CD14-positive monocyte (primary cell): Measurements from ENCODE around the gene GPRC5C. TPM values are rescaled to one million over a fixed set of nuclear protein-coding genes. Genes with fewer than 3 reads are reported as not detected.
"Not testable (repeated sequence)": the region's sequence is repeated elsewhere in the genome, so short reads cannot be mapped to it uniquely, and the experiment has no call there.

Experiments
- DNase-seq, 3 donors: peaks; one replicate each; pipeline ENCODE4 v3.0.0-alpha.2; 2011 to 2022
- H2AFZ ChIP-seq: 2 replicates; pipeline ENCODE4 v1.6.0; 2012; ENCODE audit warnings: mild to moderate bottlenecking, low read depth, low read length, inconsistent platforms; ENCODE audit not compliant: insufficient read depth, poor library complexity, severe bottlenecking
- H3K27ac ChIP-seq, 2 donors: 1 replicate in 1 of 2; 2 replicates in 1 of 2; pipeline ENCODE4 v1.5.1; 2012 to 2013; ENCODE audit warnings: low read length in 2 of 2, control low read depth in 1 of 2, inconsistent platforms in 1 of 2, low read depth in 1 of 2, mild to moderate bottlenecking in 1 of 2
- H3K27me3 ChIP-seq, 2 donors: one replicate each; pipeline versions ENCODE4 v1.6.0 to v1.6.1; 2011 to 2013; ENCODE audit warnings: low read length in 2 of 2; ENCODE audit not compliant: control insufficient read depth in 2 of 2, insufficient read depth in 2 of 2
- H3K36me3 ChIP-seq, 2 donors: replicated peaks in 1 of 2; 1 replicate in 1 of 2; 2 replicates in 1 of 2; pipeline versions ENCODE4 v1.5.1 to v1.6.1; 2012 to 2013; ENCODE audit warnings: low read length in 2 of 2, control low read depth in 1 of 2, inconsistent platforms in 1 of 2, mild to moderate bottlenecking in 1 of 2; ENCODE audit not compliant: insufficient read depth in 2 of 2, control insufficient read depth in 1 of 2
- H3K4me1 ChIP-seq, 2 donors: 1 replicate in 1 of 2; 2 replicates in 1 of 2; pipeline versions ENCODE4 v1.5.1 to v1.6.1; 2012 to 2013; ENCODE audit warnings: low read length in 2 of 2, control low read depth in 1 of 2, inconsistent platforms in 1 of 2, mild to moderate bottlenecking in 1 of 2, moderate library complexity in 1 of 2; ENCODE audit not compliant: insufficient read depth in 2 of 2, control insufficient read depth in 1 of 2
- H3K4me2 ChIP-seq: replicated peaks from 2 replicates; pipeline ENCODE3; 2012; ENCODE audit warnings: low read length, moderate library complexity, mild to moderate bottlenecking; ENCODE audit not compliant: poor library complexity, severe bottlenecking; ENCODE audit errors: extremely low read depth
- H3K4me3 ChIP-seq, 3 experiments: fragments of 200-600 bp in 1 of 3; sonication (generic) in 1 of 3; replicated peaks in 1 of 3; 1 replicate in 2 of 3; 2 replicates in 1 of 3; pipeline ENCODE4 v1.5.1; 2011 to 2013; ENCODE audit warnings: low read length in 3 of 3, mild to moderate bottlenecking in 3 of 3, control low read depth in 2 of 3, low read depth in 2 of 3, inconsistent platforms in 1 of 3, moderate library complexity in 1 of 3
- H3K79me2 ChIP-seq: 2 replicates; pipeline ENCODE4 v1.6.0; 2012; ENCODE audit warnings: mild to moderate bottlenecking, control low read depth, inconsistent platforms, low read length, moderate library complexity; ENCODE audit not compliant: insufficient read depth
- H3K9ac ChIP-seq: 2 replicates; pipeline ENCODE4 v1.6.0; 2017; ENCODE audit warnings: low read length, mild to moderate bottlenecking; ENCODE audit not compliant: insufficient read depth, poor library complexity, severe bottlenecking
- H3K9me3 ChIP-seq, 2 donors: replicated peaks in 1 of 2; 1 replicate in 1 of 2; 2 replicates in 1 of 2; pipeline versions ENCODE4 v1.5.1 to v1.6.1; 2012 to 2013; ENCODE audit warnings: low read length in 2 of 2, control low read depth in 1 of 2; ENCODE audit not compliant: control insufficient read depth in 1 of 2, insufficient read depth in 1 of 2
- H4K20me1 ChIP-seq: 2 replicates; pipeline ENCODE4 v1.6.0; 2012; ENCODE audit warnings: mild to moderate bottlenecking, low read length, control low read depth, moderate library complexity; ENCODE audit not compliant: insufficient read depth
- H3K27ac Mint-ChIP-seq, 7 donors: one replicate each; pipeline ENCODE4 v1.8.0; 2020; ENCODE audit warnings: mild to moderate bottlenecking in 7 of 7, mixed read lengths in 7 of 7, moderate library complexity in 6 of 7, inconsistent platforms in 2 of 7
- H3K27me3 Mint-ChIP-seq, 3 donors: one replicate each; pipeline ENCODE4 v1.8.0; 2021 to 2022; ENCODE audit warnings: low read depth in 3 of 3, mild to moderate bottlenecking in 3 of 3, mixed read lengths in 3 of 3, moderate library complexity in 3 of 3, inconsistent platforms in 1 of 3
- H3K36me3 Mint-ChIP-seq, 2 donors: one replicate each; pipeline ENCODE4 v1.8.0; 2020; ENCODE audit warnings: mixed read lengths in 2 of 2, inconsistent platforms in 1 of 2, mild to moderate bottlenecking in 1 of 2
- H3K4me1 Mint-ChIP-seq: one replicate; pipeline ENCODE4 v1.8.0; 2020; ENCODE audit warnings: mild to moderate bottlenecking, mixed read lengths
- H3K4me3 Mint-ChIP-seq, 2 donors: one replicate each; pipeline ENCODE4 v1.8.0; 2020; ENCODE audit warnings: mild to moderate bottlenecking in 2 of 2, mixed read lengths in 2 of 2, moderate library complexity in 1 of 2
- H3K9me3 Mint-ChIP-seq, 7 donors: one replicate each; pipeline ENCODE4 v1.8.0; 2020 to 2022; ENCODE audit warnings: mixed read lengths in 7 of 7, mild to moderate bottlenecking in 6 of 7, moderate library complexity in 6 of 7, inconsistent platforms in 2 of 7
- WGBS: methylation state at CpG from one replicate; pipeline ENCODE4 v1.1.5; 2013; ENCODE audit warnings: missing lambda C conversion rate; ENCODE audit not compliant: insufficient coverage; 5-methylcytosine and 5-hydroxymethylcytosine counted together
- intact Hi-C, 2 donors: fragments of 100-400 bp; cut with micrococcal nuclease; formaldehyde crosslinking; loops; one replicate each; pipeline versions ENCODE4 v1.15.0 to v1.15.1; 2023
- polyA plus RNA-seq, 3 donors: library from polyadenylated mRNA; depleted of rRNA in 1 of 3; unstranded in 2 of 3; stranded (reverse) in 1 of 3; fragments of 300-500 nt in 2 of 3; fragments of >200 nt in 1 of 3; fragmentation: Illumina TruSeq in 2 of 3; gene quantifications; 1 replicate in 2 of 3; 2 replicates in 1 of 3; pipeline ENCODE4 v1.2.3, GENCODE V29; 2012 to 2021
- TF ChIP-seq, protein P1 (sequence below): fragments of 200-600 bp; IDR thresholded peaks from one replicate; pipeline ENCODE4 v1.8.0; 2022; ENCODE audit warnings: antibody characterized with exemption, mild to moderate bottlenecking

The GPRC5C gene
- polyA plus RNA-seq, 3 donors, result 0.47 to 3.3 (median 1.9) TPM

DNA sequence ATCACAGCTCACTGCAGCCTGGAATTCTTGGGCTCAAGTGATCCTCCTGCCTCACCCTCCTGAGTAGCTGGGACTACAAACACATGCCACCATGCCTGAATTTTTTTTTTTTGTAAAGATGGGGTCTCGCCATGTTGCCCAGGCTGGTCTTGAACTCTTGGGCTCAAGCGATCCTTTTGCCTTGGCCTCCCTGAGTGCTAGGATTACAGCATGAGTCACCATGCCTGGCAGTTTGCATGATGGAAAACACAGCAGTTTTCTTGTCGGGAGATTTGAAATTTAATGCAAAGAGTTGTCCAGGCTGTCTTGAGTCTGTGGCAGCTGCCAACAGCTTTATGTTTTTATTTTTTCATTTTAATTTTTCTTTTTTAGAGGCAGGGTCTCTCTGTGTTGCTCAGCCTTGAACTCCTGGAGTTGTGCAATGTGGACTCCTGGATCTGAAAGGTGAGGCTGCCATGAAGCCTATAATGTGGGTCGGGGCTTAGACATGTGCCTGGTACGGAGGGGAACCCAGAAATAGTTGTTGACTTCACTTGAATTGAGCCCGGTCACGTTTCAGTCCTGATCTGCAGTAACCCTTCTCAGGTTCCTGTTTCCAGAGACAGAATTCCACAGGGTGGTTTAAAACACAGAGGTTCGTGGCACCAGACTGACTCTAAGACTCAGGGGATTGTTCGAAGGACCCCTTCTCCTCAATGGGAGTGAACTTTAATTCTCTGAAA, 53.3 kb downstream of the GPRC5C start:
- no peaks in the 10 kb centered on the region for H3K4me1 ChIP-seq
- peaks cover 4% of the 10 kb centered on the region for H3K4me1 Mint-ChIP-seq
- H3K27ac ChIP-seq, result no peak overlapping the region
- H3K9ac ChIP-seq, result no peak overlapping the region
- H3K36me3 Mint-ChIP-seq, result peaks cover 90 to 92% of the 10 kb centered on the region in 2 donors
- peaks cover 0 to 2% (median 1%) of the 10 kb centered on the region in 3 donors for H3K27me3 Mint-ChIP-seq
- no peak overlapping the region for H3K4me3 ChIP-seq
- H4K20me1 ChIP-seq, result peaks cover 55% of the 10 kb centered on the region
- H3K4me2 ChIP-seq, result no peak overlapping the region
- no peaks in the 10 kb centered on the region for H3K9me3 ChIP-seq
- no peak overlapping the region for H3K4me3 Mint-ChIP-seq
- no peak for DNase-seq
- peaks cover 0 to 2% (median 0%) of the 10 kb centered on the region in 7 donors for H3K9me3 Mint-ChIP-seq
- intact Hi-C loops, result no loop called here
- 94% methylated on average over 7 of the region's 9 CpGs for WGBS
- H3K79me2 ChIP-seq, result no peaks in the 10 kb centered on the region
- H3K27ac Mint-ChIP-seq, result peak overlapping the region in 2 of 7 donors; percentile 37 to 56
- no peaks in the 10 kb centered on the region for H3K27me3 ChIP-seq
- H3K36me3 ChIP-seq, result peaks cover 63 to 82% of the 10 kb centered on the region in 2 donors
- H2AFZ ChIP-seq, result no peak overlapping the region
- TF ChIP-seq, protein P1, sequence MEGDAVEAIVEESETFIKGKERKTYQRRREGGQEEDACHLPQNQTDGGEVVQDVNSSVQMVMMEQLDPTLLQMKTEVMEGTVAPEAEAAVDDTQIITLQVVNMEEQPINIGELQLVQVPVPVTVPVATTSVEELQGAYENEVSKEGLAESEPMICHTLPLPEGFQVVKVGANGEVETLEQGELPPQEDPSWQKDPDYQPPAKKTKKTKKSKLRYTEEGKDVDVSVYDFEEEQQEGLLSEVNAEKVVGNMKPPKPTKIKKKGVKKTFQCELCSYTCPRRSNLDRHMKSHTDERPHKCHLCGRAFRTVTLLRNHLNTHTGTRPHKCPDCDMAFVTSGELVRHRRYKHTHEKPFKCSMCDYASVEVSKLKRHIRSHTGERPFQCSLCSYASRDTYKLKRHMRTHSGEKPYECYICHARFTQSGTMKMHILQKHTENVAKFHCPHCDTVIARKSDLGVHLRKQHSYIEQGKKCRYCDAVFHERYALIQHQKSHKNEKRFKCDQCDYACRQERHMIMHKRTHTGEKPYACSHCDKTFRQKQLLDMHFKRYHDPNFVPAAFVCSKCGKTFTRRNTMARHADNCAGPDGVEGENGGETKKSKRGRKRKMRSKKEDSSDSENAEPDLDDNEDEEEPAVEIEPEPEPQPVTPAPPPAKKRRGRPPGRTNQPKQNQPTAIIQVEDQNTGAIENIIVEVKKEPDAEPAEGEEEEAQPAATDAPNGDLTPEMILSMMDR, result no peak

DNA sequence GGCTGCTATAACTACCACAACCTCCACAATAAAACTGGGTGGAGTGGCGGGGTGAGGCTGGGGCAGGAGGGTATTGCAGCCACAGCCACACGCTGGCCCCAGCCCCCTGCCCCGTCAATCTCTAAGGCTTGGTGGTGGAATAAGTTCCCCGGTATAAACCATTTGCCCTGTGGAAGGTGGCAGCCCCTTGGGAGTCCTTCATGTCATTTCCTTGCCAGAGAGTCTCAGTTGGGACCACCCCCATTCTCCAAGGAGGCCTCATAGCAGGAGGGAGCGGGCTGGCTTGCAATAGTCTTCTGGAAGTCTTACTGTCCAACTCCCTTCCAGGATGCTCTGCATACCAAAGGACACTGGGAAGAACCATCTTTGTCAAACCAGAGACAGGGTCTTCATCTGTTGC, 54.0 kb downstream of the GPRC5C start:
- Mint-ChIP-seq H3K36me3 (peaks cover 84 to 85% of the 10 kb centered on the region in 2 donors), H3K27me3 (peaks cover 0 to 2% (median 1%) of the 10 kb centered on the region in 3 donors), H3K27ac (no peak overlapping the region), H3K9me3 (peaks cover 0 to 2% (median 0%) of the 10 kb centered on the region in 7 donors), H3K4me3 (no peak overlapping the region), H3K4me1 (peaks cover 4% of the 10 kb centered on the region)
- WGBS, result 94% methylated on average over 3 of the region's 5 CpGs
- DNase-seq, result no peak
- Histone ChIP-seq H3K4me3 (no peak overlapping the region), H3K79me2 (no peaks in the 10 kb centered on the region), H3K4me2 (no peak overlapping the region), H4K20me1 (peaks cover 52% of the 10 kb centered on the region), H3K27me3 (no peaks in the 10 kb centered on the region), H3K36me3 (peaks cover 59 to 76% of the 10 kb centered on the region in 2 donors), H3K4me1 (peaks cover 0 to 2% of the 10 kb centered on the region in 2 donors), H3K27ac (no peak overlapping the region), H3K9me3 (no peaks in the 10 kb centered on the region), H2AFZ (no peak overlapping the region), H3K9ac (no peak overlapping the region)
- TF ChIP-seq, protein P1, result no peak
- intact Hi-C loops, result no loop called here

DNA sequence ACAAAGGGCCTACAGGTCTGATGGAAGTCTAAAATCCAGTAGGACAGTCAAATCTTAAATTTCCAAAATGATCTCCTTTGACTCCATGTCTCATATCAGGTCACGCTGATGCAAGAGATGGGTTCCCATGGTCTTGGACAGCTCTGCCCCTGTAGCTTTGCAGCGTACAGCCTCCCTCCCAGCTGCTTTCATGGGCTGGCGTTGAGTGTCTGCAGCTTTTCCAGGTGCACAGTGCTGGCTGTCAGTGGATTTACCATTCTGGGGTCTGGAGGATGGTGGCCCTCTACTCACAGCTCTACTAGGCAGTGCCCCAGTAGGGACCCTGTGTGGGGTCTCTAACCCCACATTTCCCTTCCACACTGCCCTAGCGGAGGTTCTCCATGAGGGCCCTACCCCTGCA, 56.4 kb downstream of the GPRC5C start:
- H3K4me3 Mint-ChIP-seq, H3K9me3 Mint-ChIP-seq, H3K9ac ChIP-seq, H3K4me2 ChIP-seq, H3K9me3 ChIP-seq, H2AFZ ChIP-seq, H3K27ac ChIP-seq, H3K27me3 ChIP-seq, H3K79me2 ChIP-seq, H3K27ac Mint-ChIP-seq, DNase-seq, intact Hi-C loops, H3K27me3 Mint-ChIP-seq, H3K4me3 ChIP-seq: not testable (repeated sequence)
- Mint-ChIP-seq H3K4me1 (peaks cover 19% of the 10 kb centered on the region), H3K36me3 (peaks cover 63 to 64% of the 10 kb centered on the region in 2 donors)
- Histone ChIP-seq H3K36me3 (peaks cover 35 to 51% of the 10 kb centered on the region in 2 donors), H4K20me1 (peaks cover 28% of the 10 kb centered on the region), H3K4me1 (peaks cover 13 to 23% of the 10 kb centered on the region in 2 donors)
- 100% methylated on average over 3 of the region's 4 CpGs for WGBS
